Measurements from ENCODE around the gene RANBP10.

DNA sequence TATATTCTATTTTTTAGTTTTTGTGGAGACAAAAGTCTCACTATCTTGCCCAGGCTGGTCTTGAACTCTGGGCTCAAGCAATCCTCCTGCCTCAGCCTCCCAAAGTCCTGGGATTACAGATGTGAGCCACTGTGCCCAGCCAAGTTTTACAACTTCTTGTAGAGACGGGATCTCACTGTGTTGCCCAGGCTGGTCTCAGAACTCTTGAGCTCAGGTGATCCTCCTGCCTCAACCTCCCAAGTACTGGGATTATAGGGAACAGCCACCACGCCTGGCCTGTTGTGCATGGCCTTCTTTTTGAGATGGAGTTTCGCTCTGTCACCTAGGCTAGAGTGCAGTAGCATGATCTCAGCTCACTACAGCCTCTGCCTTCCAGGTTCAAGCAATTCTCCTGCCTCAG, 47.3 kb upstream of the RANBP10 start:
- TF ChIP-seq, protein P1, sequence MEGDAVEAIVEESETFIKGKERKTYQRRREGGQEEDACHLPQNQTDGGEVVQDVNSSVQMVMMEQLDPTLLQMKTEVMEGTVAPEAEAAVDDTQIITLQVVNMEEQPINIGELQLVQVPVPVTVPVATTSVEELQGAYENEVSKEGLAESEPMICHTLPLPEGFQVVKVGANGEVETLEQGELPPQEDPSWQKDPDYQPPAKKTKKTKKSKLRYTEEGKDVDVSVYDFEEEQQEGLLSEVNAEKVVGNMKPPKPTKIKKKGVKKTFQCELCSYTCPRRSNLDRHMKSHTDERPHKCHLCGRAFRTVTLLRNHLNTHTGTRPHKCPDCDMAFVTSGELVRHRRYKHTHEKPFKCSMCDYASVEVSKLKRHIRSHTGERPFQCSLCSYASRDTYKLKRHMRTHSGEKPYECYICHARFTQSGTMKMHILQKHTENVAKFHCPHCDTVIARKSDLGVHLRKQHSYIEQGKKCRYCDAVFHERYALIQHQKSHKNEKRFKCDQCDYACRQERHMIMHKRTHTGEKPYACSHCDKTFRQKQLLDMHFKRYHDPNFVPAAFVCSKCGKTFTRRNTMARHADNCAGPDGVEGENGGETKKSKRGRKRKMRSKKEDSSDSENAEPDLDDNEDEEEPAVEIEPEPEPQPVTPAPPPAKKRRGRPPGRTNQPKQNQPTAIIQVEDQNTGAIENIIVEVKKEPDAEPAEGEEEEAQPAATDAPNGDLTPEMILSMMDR (IDR thresholded peaks at IDR 0.05), result no peak
- no peak for TF ChIP-seq EP300 (IDR thresholded peaks at IDR 0.05)
